CD14-positive monocyte (primary cell): ENCODE measurements around the gene FAM168A. TPM values are rescaled to one million over a fixed set of nuclear protein-coding genes. Genes with fewer than 3 reads are reported as not detected.

ENCODE experiments used
- DNase-seq, 3 donors: peaks; one replicate each; pipeline ENCODE4 v3.0.0-alpha.2; 2011 to 2022
- H2AFZ ChIP-seq: 2 replicates; pipeline ENCODE4 v1.6.0; 2012; ENCODE audit warnings: mild to moderate bottlenecking, low read depth, low read length, inconsistent platforms; ENCODE audit not compliant: insufficient read depth, poor library complexity, severe bottlenecking
- H3K27ac ChIP-seq, 2 donors: 1 replicate in 1 of 2; 2 replicates in 1 of 2; pipeline ENCODE4 v1.5.1; 2012 to 2013; ENCODE audit warnings: low read length in 2 of 2, control low read depth in 1 of 2, inconsistent platforms in 1 of 2, low read depth in 1 of 2, mild to moderate bottlenecking in 1 of 2
- H3K27me3 ChIP-seq, 2 donors: one replicate each; pipeline versions ENCODE4 v1.6.0 to v1.6.1; 2011 to 2013; ENCODE audit warnings: low read length in 2 of 2; ENCODE audit not compliant: control insufficient read depth in 2 of 2, insufficient read depth in 2 of 2
- H3K36me3 ChIP-seq, 2 donors: replicated peaks in 1 of 2; 1 replicate in 1 of 2; 2 replicates in 1 of 2; pipeline versions ENCODE4 v1.5.1 to v1.6.1; 2012 to 2013; ENCODE audit warnings: low read length in 2 of 2, control low read depth in 1 of 2, inconsistent platforms in 1 of 2, mild to moderate bottlenecking in 1 of 2; ENCODE audit not compliant: insufficient read depth in 2 of 2, control insufficient read depth in 1 of 2
- H3K4me1 ChIP-seq, 2 donors: 1 replicate in 1 of 2; 2 replicates in 1 of 2; pipeline versions ENCODE4 v1.5.1 to v1.6.1; 2012 to 2013; ENCODE audit warnings: low read length in 2 of 2, control low read depth in 1 of 2, inconsistent platforms in 1 of 2, mild to moderate bottlenecking in 1 of 2, moderate library complexity in 1 of 2; ENCODE audit not compliant: insufficient read depth in 2 of 2, control insufficient read depth in 1 of 2
- H3K4me2 ChIP-seq: replicated peaks from 2 replicates; pipeline ENCODE3; 2012; ENCODE audit warnings: low read length, moderate library complexity, mild to moderate bottlenecking; ENCODE audit not compliant: poor library complexity, severe bottlenecking; ENCODE audit errors: extremely low read depth
- H3K4me3 ChIP-seq, 3 experiments: fragments of 200-600 bp in 1 of 3; sonication (generic) in 1 of 3; replicated peaks in 1 of 3; 1 replicate in 2 of 3; 2 replicates in 1 of 3; pipeline ENCODE4 v1.5.1; 2011 to 2013; ENCODE audit warnings: low read length in 3 of 3, mild to moderate bottlenecking in 3 of 3, control low read depth in 2 of 3, low read depth in 2 of 3, inconsistent platforms in 1 of 3, moderate library complexity in 1 of 3
- H3K79me2 ChIP-seq: 2 replicates; pipeline ENCODE4 v1.6.0; 2012; ENCODE audit warnings: mild to moderate bottlenecking, control low read depth, inconsistent platforms, low read length, moderate library complexity; ENCODE audit not compliant: insufficient read depth
- H3K9ac ChIP-seq: 2 replicates; pipeline ENCODE4 v1.6.0; 2017; ENCODE audit warnings: low read length, mild to moderate bottlenecking; ENCODE audit not compliant: insufficient read depth, poor library complexity, severe bottlenecking
- H3K9me3 ChIP-seq, 2 donors: replicated peaks in 1 of 2; 1 replicate in 1 of 2; 2 replicates in 1 of 2; pipeline versions ENCODE4 v1.5.1 to v1.6.1; 2012 to 2013; ENCODE audit warnings: low read length in 2 of 2, control low read depth in 1 of 2; ENCODE audit not compliant: control insufficient read depth in 1 of 2, insufficient read depth in 1 of 2
- H4K20me1 ChIP-seq: 2 replicates; pipeline ENCODE4 v1.6.0; 2012; ENCODE audit warnings: mild to moderate bottlenecking, low read length, control low read depth, moderate library complexity; ENCODE audit not compliant: insufficient read depth
- H3K27ac Mint-ChIP-seq, 7 donors: one replicate each; pipeline ENCODE4 v1.8.0; 2020; ENCODE audit warnings: mild to moderate bottlenecking in 7 of 7, mixed read lengths in 7 of 7, moderate library complexity in 6 of 7, inconsistent platforms in 2 of 7
- H3K27me3 Mint-ChIP-seq, 3 donors: one replicate each; pipeline ENCODE4 v1.8.0; 2021 to 2022; ENCODE audit warnings: low read depth in 3 of 3, mild to moderate bottlenecking in 3 of 3, mixed read lengths in 3 of 3, moderate library complexity in 3 of 3, inconsistent platforms in 1 of 3
- H3K36me3 Mint-ChIP-seq, 2 donors: one replicate each; pipeline ENCODE4 v1.8.0; 2020; ENCODE audit warnings: mixed read lengths in 2 of 2, inconsistent platforms in 1 of 2, mild to moderate bottlenecking in 1 of 2
- H3K4me1 Mint-ChIP-seq: one replicate; pipeline ENCODE4 v1.8.0; 2020; ENCODE audit warnings: mild to moderate bottlenecking, mixed read lengths
- H3K4me3 Mint-ChIP-seq, 2 donors: one replicate each; pipeline ENCODE4 v1.8.0; 2020; ENCODE audit warnings: mild to moderate bottlenecking in 2 of 2, mixed read lengths in 2 of 2, moderate library complexity in 1 of 2
- H3K9me3 Mint-ChIP-seq, 7 donors: one replicate each; pipeline ENCODE4 v1.8.0; 2020 to 2022; ENCODE audit warnings: mixed read lengths in 7 of 7, mild to moderate bottlenecking in 6 of 7, moderate library complexity in 6 of 7, inconsistent platforms in 2 of 7
- WGBS: methylation state at CpG from one replicate; pipeline ENCODE4 v1.1.5; 2013; ENCODE audit warnings: missing lambda C conversion rate; ENCODE audit not compliant: insufficient coverage; 5-methylcytosine and 5-hydroxymethylcytosine counted together
- intact Hi-C, 2 donors: fragments of 100-400 bp; cut with micrococcal nuclease; formaldehyde crosslinking; loops; one replicate each; pipeline versions ENCODE4 v1.15.0 to v1.15.1; 2023
- polyA plus RNA-seq, 3 donors: library from polyadenylated mRNA; depleted of rRNA in 1 of 3; unstranded in 2 of 3; stranded (reverse) in 1 of 3; fragments of 300-500 nt in 2 of 3; fragments of >200 nt in 1 of 3; fragmentation: Illumina TruSeq in 2 of 3; gene quantifications; 1 replicate in 2 of 3; 2 replicates in 1 of 3; pipeline ENCODE4 v1.2.3, GENCODE V29; 2012 to 2021
- TF ChIP-seq, protein P1 (sequence below): fragments of 200-600 bp; IDR thresholded peaks from one replicate; pipeline ENCODE4 v1.8.0; 2022; ENCODE audit warnings: antibody characterized with exemption, mild to moderate bottlenecking

The FAM168A gene
- polyA plus RNA-seq, 3 donors, result 1.4 to 13.3 (median 2.1) TPM

DNA sequence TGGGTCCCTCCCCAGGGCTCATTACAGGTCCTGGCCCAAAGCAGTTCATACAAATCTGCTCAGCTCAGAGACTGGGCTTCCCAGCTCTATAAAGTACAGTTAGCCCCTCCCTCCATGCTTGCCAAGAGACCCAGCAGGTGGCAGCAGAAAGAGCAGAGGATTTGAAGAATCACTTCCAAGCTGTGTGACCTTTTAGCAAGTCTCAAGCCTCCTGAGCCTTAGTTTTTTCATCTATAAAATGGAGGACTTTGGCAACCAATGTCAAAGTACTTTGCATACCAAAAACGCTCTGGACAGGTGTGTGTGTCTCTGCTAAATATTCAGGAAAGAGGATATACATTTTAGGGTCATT, 195.1 kb downstream of the FAM168A start:
- Histone ChIP-seq H3K9ac (no peak overlapping the region), H3K4me1 (peaks cover 18 to 37% of the 10 kb centered on the region in 2 donors), H3K27ac (peak overlapping the region in 1 of 2 donors; percentile 14), H3K4me2 (no peak overlapping the region), H3K36me3 (peaks cover 56 to 75% of the 10 kb centered on the region in 2 donors), H3K4me3 (no peak overlapping the region), H3K27me3 (no peaks in the 10 kb centered on the region), H3K9me3 (no peaks in the 10 kb centered on the region), H2AFZ (no peak overlapping the region), H4K20me1 (peaks cover 97% of the 10 kb centered on the region), H3K79me2 (no peaks in the 10 kb centered on the region)
- intact Hi-C loops, result no loop called here
- no peak for DNase-seq
- no CpG with 5 or more reads among the region's 1 CpG for WGBS
- H3K27ac Mint-ChIP-seq, result peak overlapping the region in 4 of 7 donors; percentile 24 to 66 (median 32)
- peaks cover 56 to 74% of the 10 kb centered on the region in 2 donors for H3K36me3 Mint-ChIP-seq
- no peaks in the 10 kb centered on the region for H3K9me3 Mint-ChIP-seq
- peaks cover 35% of the 10 kb centered on the region for H3K4me1 Mint-ChIP-seq
- H3K27me3 Mint-ChIP-seq, result no peaks in the 10 kb centered on the region
- TF ChIP-seq, protein P1, sequence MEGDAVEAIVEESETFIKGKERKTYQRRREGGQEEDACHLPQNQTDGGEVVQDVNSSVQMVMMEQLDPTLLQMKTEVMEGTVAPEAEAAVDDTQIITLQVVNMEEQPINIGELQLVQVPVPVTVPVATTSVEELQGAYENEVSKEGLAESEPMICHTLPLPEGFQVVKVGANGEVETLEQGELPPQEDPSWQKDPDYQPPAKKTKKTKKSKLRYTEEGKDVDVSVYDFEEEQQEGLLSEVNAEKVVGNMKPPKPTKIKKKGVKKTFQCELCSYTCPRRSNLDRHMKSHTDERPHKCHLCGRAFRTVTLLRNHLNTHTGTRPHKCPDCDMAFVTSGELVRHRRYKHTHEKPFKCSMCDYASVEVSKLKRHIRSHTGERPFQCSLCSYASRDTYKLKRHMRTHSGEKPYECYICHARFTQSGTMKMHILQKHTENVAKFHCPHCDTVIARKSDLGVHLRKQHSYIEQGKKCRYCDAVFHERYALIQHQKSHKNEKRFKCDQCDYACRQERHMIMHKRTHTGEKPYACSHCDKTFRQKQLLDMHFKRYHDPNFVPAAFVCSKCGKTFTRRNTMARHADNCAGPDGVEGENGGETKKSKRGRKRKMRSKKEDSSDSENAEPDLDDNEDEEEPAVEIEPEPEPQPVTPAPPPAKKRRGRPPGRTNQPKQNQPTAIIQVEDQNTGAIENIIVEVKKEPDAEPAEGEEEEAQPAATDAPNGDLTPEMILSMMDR, result no peak
- H3K4me3 Mint-ChIP-seq, result no peak overlapping the region

DNA sequence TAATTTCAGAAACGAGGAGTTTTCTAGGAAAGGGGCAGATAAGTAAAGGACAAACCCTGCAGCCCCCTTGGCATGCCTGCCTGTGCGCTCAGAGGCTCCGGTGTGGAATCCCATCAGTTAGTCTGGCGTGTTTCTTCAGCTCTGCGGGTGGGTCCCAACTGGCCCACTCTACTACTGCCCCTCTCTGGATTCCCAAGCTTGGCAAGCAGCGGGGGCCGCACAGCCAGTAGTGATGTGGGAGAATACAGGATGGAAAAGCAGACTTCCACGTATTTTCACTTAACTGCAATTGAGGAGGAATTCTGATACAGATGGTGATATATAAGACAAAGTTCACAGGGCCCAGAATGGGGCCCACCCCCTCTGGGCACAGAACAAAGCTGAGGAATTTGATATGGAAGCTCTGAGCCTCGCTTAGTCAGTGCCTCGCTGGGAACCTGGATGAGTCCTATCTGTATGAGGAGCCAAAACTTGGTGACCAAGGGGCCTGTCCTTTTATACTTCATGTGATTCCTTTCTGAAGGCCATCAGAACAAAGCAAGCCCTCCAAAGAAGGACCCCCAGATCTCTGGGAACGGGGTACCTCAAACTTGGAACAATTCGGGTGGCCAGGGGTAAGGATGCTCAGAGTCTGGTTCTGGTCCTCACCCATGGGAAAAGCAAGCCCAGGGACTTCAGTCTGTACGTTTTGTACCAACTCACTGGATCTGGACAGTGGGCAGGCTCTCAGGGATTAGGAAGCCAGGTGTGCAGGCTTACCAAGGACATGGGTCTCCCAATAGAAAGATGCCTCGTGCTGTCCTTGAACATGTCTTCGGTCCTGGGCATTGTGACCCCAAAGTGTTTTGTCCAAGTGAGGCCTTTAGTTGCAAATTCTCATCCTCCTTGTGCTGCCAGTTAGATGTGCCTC, 195.7 kb downstream of the FAM168A start:
- TF ChIP-seq, protein P1, result no peak
- no peaks in the 10 kb centered on the region for H3K9me3 ChIP-seq
- H2AFZ ChIP-seq, result no peak overlapping the region
- H3K4me3 ChIP-seq, result no peak overlapping the region
- peak overlapping the region in 1 of 2 donors; percentile 16 for H3K27ac ChIP-seq
- no peak for DNase-seq
- peak overlapping the region in 5 of 7 donors; percentile 6 to 66 (median 27) for H3K27ac Mint-ChIP-seq
- H3K27me3 ChIP-seq, result no peaks in the 10 kb centered on the region
- peaks cover 56 to 74% of the 10 kb centered on the region in 2 donors for H3K36me3 Mint-ChIP-seq
- H3K4me2 ChIP-seq, result no peak overlapping the region
- H3K27me3 Mint-ChIP-seq, result no peaks in the 10 kb centered on the region
- no peak overlapping the region for H3K4me3 Mint-ChIP-seq
- H3K36me3 ChIP-seq, result peaks cover 60 to 75% of the 10 kb centered on the region in 2 donors
- intact Hi-C loops, result loop anchor here in 1 of 2 donors (2.0 kb wide), 1 partner anchor 259 kb away; no protein-coding TSS in a partner anchor
- H3K9ac ChIP-seq, result no peak overlapping the region
- 98% methylated on average over 10 of the region's 15 CpGs for WGBS
- peaks cover 30% of the 10 kb centered on the region for H3K4me1 Mint-ChIP-seq
- H4K20me1 ChIP-seq, result peaks cover 97% of the 10 kb centered on the region
- peaks cover 1% of the 10 kb centered on the region for H3K79me2 ChIP-seq
- H3K4me1 ChIP-seq, result peaks cover 11 to 31% of the 10 kb centered on the region in 2 donors
- no peaks in the 10 kb centered on the region for H3K9me3 Mint-ChIP-seq
